ENCODE results near the gene XK.

Gene XK

DNA sequence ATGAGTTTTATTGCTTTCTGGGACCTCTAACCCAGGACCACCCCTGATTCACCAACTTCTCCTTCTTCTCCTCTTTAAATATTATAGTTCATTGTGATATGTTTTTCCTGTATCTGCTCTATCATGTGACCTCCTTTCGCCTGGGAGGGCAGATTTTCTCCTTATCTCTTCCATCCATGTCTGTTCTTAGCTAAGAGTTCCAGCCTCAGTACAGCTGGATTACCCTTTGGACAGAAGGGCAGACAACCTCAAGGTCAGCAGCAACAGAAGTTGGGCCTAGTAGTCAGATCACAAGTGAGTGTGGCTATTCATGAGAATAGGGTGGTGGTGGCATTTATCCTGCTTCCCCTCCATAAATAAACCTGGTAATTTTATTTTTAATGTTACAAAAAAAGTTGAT, 5.7 kb upstream of the XK start:
- DNase-seq (ENCODE audit: low read depth), result no peak

DNA sequence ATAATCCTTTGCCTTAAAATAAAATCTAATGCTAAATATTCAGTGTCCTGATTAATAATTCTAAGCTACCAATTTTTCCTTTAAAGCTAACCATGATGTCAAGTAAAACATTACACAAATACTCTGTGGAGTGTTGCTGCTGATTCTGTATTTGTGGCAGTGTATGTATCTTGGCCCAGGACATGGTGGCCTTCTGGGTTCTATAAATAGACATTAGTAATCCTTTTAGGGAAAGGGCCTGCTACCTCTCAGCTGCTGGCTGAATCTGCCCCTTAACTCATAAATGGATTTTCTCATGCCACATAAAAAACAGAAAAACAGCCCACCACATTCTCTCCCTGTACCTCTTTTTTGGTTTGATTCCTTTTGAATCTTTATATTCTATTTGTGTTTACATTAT, 1.2 kb upstream of the XK start:
- DNase-seq (ENCODE audit: low read depth), result no peak

DNA sequence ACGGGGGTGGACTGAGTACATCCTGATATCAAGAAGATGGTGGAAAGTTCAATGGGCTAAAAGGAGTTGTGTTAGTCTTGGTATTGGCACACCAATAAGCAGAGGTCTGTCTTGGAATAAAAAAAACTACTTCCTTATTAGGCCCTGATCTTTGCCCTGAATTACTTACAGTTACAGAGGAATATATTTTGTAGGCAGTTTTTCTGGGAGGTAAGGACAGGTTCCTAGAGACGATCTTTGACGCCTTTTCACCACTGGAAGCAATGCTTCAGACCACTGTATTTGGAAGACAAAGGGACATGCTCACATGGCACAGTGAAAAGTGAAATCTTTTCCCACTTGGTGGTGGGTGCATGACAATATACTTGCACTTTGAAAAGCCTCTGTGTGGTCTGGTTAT, 618 bp upstream of the XK start:
- DNase-seq (ENCODE audit: low read depth), result no peak

DNA sequence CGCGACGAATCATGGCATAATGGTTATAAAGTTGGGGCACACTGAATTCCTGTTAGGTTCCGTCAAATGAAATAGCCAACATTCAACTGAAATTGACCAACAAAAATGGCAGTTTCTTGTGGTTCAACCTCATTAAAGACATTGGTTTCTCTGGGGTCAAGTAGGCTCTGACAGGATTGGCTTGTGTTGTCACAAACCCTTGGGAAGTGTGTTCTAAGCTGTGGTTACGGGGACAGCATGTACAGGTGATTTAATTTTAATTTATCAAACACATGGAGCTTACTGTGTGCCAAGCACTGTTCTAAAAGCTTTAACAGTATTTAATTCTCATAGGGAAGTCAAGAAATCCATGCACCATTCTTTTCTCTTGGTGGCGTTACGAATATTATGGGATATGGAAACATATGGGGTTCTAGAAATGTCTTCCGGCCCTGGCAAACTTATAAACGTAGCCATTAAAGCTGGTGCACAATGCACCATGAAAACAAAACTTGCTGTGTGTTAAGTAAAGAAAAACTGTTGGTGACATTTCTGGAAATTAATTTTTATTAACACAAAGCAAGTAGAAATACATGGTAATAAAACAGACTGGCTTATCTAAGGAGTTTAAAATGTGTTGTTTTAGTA, 891 bp downstream of the XK start:
- DNase-seq (ENCODE audit: low read depth), result no peak

DNA sequence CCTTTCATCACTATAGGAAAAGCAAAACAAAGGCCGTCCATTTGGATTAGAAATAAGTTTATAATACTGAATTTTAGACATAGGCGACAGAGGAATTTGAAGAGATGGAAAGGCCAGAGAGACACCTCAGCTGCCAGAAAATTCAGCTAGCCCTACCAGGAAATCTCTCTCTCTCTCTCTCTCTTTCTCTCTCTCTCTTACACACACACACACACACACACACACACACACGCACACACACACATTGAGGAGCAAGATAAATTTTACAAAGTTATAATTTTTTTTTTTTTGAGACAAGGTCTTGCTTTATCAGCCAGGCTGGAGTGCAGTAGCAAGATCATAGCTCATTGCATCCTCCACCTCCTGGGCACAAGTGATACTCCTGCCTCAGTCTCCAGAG, 1.4 kb downstream of the XK start:
- no peak for DNase-seq (ENCODE audit: low read depth)

DNA sequence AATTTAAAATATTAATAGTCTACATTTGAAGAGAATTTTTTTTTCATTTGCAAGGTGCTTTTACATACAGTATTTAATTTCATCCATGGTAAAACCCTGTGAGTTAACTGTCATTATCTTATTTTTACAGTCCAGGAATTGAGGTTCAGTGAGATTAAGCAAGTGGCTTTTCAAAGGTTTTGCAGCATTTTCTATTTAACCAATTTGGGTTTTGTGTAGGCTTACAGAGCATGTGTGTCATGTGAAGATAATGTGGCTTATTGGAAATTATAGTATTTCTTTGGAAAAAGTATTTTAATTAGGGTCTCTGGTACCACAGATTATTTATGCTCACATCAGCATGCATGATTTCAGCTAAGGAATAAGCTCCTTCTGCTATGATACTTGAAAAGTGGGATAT, 4.5 kb downstream of the XK start:
- no peak for DNase-seq (ENCODE audit: low read depth)

DNA sequence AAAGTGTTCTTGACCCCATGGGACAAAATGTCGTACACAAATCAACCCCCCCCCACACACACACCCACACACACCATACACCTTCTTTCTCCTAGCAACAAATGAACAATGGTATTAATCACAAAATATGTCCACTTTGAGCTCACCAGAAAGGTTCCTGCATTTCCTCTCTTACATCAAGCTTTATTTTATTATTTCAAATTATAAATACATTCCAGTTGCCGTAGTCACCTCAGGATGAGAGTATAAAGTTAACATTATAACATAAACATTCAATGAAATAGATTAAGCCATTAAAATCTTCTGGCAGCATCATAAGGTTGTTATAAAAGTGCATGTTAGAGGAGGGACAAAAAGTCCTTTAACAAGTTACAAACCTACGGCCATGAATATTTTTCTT, 7.3 kb downstream of the XK start:
- DNase-seq (ENCODE audit: low read depth), result no peak

DNA sequence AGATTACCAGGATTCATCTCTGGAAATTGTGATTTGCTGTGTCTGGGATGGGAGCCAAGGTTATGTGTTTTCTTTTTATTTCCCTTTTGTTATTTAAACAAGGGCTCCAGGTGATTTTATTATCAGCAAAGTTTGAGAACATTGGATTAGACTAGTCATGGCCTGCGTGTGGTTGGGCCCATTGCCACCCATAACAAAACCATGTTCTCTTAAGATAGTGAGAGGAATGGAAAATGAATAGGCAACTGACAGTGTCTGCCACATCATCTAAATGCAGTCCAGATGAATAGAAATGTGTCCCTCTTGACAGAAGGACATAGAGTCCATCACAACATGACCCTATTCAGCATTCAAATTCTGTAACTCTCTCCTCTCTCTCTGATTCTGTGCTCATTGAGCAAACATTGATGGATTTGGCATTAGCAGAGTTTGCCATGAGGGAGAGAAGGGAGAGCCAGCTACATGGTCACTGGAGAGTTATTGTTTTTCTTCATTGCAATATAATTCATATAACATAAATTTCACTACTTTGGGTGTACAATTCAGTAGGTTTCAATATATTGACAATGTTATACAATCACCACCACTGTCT, 11.7 kb downstream of the XK start:
- DNase-seq (ENCODE audit: low read depth), result no peak

DNA sequence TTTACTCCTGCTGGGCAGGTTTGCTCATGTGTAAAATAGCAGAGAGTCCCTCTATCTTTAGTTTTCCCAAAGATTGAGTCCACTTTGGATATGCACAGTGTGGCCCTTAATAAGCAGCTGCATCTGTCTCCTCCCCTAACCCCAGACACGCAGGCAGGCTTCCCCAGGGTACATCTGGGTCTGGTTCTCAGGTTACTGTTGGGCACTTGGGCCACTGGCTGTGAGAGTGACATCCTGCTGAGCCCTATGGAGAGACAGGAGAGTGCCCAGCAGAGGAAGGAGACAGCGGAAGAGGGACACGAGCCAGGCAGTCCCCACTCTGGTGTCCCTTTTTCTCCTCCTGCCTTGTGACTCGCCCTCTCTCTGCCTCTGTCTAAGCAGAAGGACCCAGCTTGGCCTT, 16.0 kb downstream of the XK start:
- DNase-seq (ENCODE audit: low read depth), result no peak

DNA sequence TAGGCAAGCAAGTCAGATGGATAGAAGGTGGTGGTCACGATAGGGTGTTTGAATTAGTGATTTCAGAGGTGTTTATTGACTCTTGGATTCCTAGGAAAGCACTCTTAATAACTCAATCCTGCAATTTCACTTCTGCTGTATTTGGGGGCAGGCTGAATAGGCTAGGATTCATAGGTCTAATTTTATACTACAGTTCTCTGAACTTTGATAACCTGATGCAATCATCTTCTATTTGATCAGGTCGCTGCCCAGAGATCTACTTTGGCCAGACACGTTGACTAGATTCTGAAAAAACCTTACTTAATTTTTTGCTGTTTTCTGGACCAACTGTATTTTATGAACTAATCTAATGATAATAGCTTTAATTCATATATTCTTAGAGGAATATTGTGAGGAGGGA, 26.4 kb downstream of the XK start:
- DNase-seq (ENCODE audit: low read depth), result no peak

DNA sequence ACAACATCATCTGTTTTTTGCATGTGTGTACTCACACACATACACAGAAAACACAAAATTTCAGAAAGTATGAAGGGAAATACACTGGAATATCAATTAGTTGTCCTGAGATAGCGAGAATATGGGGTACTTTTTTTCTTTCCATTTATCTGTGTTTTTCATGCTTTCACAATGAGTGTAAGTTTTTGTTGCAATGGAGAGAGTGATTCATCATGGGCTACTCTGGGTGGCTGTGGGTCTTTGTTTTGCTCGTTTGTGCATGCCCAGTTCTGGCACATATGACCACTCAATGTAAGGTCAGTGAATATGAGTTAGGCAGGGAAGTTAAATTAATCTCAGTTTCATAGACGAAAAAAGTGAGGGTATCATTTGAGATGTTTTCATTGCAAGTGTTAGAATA, 26.9 kb downstream of the XK start:
- DNase-seq (ENCODE audit: low read depth), result no peak

DNA sequence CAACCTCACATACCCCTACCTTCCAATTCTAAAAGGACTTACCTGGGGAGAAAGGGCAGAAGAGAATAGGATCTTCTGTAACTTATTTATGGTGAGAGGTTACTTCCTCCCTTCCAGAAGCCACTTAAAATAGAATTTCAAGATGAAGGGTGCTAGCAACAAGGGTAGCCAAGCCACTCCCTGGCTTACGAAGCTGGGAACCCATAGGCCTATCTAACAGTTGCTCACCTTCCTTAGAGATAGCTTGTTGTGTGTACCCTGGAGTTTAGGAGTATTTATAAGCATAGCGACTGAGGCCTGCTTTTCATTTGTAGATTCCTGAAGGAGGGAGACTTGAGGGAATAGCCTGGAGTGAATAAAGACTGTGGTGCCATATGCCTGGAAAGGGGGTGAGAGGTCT, 28.9 kb downstream of the XK start:
- no peak for DNase-seq (ENCODE audit: low read depth)

DNA sequence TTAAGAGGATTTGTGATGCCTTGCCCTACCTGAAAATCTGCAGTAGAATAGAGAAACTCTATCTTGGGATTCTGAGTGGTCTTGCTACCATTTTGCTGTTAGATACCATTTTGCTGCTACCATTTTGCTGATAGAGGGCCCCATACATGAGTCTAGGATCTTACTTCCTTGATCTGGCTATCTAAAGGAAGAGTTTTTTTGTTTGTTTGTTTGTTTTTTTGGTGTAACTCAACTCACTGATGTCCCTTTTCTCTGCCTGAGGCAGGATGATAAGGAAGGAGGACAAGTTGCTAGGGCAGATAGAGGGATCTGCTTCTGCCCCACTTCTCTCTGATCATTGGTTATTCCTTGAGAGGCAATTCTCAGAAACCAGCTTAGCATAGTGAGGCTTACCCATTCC, 31.0 kb downstream of the XK start:
- DNase-seq (ENCODE audit: low read depth), result no peak

DNA sequence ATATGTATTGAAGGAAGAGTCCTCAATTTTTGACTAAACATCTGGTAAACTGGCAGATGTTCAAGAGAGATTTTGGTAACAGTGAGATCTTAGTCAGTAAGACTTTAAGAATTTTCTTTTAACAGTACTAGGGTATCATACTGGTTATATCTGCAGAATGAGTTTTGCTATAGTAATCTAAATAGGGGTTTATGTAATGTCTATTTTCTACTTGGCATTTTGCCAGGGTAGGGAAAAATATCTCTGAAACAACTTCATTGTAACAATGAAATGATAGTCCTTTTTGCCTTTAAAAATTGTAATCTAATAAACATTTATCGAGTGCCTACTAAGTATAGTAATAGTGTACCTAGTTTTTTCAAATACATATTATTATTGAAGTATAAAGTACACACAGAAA, 32.1 kb downstream of the XK start:
- no peak for DNase-seq (ENCODE audit: low read depth)

DNA sequence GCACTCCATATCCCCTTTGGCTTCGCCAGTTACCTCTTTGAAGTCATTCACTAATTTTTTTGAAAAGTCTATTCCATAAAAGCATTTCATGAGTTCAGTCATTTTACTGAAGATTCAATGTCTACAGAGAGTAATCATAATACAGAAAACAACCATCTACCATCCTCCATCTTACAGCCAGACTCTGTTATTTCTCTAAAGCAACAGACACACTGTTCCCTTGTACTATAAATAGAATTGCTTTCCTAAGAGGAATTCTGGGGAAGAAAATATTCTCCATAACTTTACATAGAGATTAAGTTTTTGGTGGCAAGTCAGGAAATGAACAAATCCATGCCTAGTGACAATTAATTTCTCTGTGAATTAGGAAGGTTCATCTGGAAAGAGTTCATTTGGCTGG, 37.0 kb downstream of the XK start:
- no peak for DNase-seq (ENCODE audit: low read depth)

DNA sequence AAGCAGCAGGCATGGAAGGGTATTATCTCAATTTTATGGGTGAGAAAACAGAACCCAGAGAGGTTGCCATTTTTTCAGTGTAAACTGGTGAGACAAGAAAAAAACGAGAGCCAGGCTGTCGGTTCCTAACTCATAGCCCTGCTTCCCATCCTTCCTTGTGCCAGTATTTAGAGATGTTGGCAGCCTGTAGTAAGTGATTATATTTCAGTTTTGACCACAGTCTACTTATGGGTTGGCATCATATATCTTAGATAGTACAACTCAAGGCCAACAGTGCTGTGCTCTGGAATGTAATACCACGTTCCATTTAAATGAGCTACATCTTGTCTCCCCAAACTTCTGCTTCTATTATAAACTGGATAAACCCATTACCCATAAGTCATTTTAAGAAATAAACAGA, 40.8 kb downstream of the XK start:
- no peak for DNase-seq (ENCODE audit: low read depth)

DNA sequence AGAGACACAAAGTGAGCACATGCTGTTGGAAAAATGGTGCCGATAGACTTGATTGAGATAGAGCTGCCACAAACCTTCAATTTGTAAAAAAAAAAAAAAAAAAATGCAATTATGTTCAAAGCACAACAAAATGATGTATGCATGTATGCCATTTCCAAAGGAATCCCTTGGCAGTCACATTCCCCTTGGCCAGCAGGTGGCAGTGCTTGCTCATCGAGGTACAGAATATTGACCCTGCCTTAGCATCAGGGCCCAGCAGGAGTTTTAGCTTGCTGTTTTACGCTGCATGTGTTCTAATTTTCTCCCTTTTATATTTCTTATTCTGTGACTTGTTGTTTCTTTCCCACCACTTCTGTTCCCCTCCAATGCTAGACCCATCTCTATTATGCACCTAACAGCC, 59.8 kb downstream of the XK start:
- peak; percentile 57 for DNase-seq (ENCODE audit: low read depth)

DNA sequence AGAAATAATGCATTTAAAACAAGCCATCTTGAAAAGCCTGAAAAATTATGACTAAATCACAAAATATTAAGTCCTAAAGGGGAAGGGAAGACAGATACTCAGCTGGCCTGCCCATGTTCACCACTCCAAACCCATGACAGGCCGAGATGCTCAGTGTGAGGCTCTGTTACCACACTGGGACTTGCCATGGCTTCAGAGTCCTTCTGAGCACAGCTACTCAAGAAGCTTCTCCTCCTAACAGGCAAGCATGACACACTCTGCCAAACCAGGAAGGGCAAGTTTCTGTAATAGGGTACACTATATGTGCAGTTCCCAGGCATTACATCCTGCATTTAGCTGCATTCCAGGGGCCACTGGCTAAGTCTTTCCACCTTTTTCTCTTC, 60.2 kb downstream of the XK start:
- DNase-seq (ENCODE audit: low read depth), result no peak

DNA sequence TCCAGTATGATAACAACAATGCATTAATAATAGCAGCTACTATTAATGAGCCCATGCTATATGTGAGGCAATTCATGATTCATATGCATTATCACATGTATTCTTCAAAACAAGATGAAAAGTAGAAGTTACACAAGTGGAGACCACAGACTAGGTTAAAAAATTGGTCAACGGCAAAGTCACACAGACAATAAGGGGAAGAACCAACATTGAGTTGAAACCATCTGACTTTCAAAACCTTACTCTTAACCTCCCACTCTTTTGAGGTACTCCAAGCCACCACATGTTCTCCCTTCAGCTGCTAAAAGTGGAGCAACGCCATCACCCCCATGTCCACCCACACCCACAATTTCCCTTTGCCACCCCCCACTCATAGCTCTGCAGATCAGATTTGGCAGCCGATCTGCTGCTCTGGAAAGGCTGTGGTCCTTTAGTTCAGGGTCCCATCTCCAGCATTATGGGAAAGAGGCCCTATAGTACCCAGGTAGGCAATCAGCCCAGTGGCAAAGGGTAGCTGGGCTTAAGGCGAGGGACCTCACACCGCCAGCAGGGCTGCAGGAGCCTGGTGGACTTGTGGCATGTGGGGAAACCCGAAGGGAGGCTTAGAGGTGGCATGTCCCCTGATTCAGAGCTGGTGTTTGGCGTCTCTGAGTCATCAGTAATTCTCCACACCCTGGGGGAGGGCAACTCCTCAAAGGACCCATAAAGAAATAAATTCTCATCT, 60.8 kb downstream of the XK start:
- no peak for DNase-seq (ENCODE audit: low read depth)

DNA sequence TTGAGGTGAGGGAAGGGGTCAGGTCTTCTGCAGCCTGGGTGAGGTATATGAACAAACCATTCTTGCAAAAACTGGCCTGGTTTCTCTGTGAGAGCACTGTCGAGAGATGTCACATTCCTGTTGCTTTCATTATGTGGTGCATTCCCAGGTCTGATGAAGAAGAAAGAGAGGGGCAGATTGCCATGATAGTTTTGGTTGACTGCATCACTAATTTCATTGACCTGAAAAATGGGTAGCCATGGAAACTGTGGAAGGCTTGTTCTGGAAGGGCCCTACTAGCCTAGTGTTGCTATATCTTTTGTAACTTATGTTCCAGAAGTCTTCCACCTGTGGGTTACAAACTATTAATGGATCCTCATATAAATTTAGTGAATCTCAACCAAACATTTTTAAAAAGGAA, 61.4 kb downstream of the XK start:
- DNase-seq (ENCODE audit: low read depth), result no peak

DNA sequence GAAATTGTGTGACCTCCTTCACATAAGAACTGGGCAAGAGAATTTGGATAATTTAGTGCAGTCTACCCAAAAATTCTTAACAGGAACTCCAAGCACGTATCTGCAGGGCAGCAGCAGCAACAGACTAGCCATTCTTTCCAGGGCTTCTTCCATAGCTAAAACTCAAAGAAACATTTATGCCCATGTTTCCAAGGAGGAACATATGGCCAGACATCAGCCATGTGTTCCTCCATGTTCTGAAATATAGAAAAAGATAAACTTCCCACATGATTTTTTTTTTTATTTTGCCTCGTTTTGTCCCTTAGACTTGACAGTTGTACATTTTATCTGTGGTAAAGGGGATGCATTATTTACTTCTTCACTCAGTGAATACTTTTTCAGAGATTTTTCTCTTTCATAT, 66.7 kb downstream of the XK start:
- DNase-seq (ENCODE audit: low read depth), result no peak

DNA sequence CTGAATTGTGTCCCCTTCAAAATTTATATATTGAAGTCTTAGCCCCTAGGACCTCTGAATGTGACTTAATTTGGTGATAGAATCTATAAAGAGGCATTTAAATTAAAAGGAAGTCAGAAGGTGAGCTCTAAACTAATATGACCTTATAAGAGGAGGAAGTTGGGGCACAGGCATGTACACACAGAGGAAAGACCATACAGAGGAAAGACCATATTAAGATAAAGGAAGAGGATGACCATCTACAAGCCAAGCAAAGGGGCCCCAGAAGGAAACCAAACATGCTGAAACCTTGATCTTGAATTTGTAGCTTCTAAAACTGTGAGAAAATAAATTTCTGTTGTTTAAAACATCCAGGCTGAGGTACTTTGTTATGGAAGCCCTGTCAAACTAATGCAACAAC, 67.3 kb downstream of the XK start:
- no peak for DNase-seq (ENCODE audit: low read depth)

DNA sequence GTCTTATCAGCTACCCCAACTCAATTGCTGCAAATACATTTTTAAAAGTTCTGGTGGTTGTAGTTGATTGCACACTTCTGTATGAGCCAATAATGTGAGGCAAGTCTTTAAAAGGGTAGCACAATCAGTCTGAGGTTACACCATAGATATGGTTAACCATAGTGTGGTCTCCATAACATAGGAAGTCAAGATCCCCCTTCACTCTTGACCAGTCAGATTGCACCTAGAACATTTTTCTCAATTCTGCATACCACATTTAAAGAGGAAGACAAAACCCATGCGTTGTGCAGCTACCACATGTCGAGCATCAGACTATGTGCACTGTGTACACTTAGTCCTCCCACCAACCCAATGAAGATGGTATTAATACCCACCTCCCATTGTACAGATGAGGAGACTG, 67.8 kb downstream of the XK start:
- no peak for DNase-seq (ENCODE audit: low read depth)

DNA sequence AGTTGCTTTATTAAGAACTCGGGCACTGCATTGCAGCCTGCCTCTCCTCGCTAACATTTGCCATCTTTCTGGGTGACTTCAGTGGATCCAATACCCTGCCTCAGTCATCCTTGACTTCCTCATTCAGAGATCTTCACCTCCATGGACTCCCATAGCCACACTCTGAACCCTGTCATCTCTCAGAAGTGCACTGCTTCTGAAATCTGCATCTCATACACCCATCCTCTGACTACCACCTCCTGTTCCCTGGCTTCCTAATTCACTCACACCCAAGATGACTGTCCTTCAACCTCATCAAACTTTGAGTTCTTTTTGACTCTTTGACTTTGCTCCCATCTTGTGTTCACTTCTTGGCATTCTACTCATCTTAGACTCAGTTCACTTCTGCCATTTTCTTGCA, 68.9 kb downstream of the XK start:
- DNase-seq (ENCODE audit: low read depth), result no peak

All from stimulated activated CD8-positive, alpha-beta memory T cell treated with anti-CD3 and anti-CD28 coated beads, Interleukin-15, amount 100 ng/mL, for 1 hour (primary cell).